HG02943 (cell line): ENCODE measurements around the gene GPR158.

Experiments
- ATAC-seq: cut with Tn5 transposase; IDR thresholded peaks from one replicate; pipeline ENCODE4 v1.9.1; 2021; ENCODE audit warnings: mild to moderate bottlenecking, low read depth, moderate library complexity; ENCODE audit not compliant: unreplicated experiment

The GPR158 gene

DNA sequence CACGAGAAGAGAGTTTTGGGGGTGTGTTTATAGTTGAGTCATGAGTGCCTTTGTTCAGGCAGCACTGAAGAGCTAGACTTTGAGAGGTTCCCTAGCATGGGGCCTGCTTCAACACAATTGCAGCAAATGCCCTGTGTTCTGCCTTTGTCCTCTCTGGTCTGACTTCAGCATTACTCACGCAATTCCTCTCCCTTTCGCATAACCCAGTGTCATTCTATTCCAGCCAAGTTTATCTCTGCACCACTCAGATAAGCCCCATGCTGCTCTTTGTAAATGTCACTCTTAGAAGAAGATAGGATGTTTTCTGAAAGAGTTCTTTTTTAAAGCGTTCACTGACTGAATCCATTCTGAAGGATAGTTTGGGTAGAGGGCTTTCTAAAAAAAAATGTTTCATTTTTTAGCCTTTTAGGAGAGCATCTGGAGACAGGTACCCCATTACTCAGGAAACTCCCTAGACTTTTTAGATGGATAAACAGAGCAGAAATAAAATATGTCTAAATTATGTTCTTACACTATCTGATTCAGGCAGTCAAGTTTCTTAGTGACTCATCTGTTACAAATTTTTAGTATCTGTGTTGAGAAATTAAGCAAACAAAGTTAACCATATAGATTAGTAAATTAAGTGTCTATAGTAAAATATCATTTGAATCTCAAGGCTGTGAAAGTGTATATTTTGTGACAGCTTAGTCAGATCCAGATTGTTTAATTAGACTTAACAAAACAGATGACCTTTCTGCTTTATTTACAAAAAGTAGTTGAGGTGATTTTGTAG lies 318.5 kb downstream of the GPR158 start:
- no peak for ATAC-seq

DNA sequence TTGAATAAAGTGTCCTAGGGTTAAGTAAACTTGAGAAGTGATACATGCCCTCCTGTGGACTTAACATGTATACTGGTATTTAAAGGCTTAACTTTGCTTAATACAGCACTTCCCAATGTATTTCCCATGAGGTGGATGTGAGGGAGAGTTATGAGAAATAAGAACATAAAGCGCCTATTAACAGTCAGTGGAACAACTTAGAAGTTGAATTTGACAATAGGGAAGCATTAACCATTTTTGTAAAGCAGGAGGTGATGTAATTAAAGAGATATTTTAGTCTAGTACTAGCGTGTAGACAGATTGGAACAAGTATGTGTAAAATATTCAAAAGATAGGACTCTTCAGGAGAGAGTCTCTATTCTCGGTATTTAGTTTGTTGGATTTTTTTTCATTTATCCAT lies 322.4 kb downstream of the GPR158 start:
- no peak for ATAC-seq

DNA sequence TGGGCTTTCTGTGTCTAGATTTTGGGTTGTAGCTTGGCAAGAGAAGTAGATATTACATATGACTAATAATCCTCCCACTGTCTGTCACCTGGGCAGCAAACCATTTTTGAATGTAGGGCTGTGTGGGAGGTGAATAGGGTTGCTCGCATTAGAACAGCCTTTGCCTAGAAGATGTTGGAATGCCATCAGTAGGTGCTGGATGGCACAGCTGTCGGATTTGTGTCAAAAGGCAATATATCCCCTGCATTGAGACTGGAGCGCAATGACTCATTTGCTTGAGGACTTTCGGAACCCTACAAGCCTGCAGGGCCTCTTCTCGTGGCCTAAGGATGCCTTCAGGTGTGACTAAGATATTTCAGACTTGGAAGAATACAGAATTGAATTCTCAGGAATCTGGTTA lies 323.8 kb downstream of the GPR158 start:
- ATAC-seq = no peak

- no peak for ATAC-seq
Measured at GRCh38 chr10:25501912-25502311, 327.1 kb downstream of the GPR158 start.

- no peak for ATAC-seq
Measured at GRCh38 chr10:25502453-25502852, 327.7 kb downstream of the GPR158 start.

DNA sequence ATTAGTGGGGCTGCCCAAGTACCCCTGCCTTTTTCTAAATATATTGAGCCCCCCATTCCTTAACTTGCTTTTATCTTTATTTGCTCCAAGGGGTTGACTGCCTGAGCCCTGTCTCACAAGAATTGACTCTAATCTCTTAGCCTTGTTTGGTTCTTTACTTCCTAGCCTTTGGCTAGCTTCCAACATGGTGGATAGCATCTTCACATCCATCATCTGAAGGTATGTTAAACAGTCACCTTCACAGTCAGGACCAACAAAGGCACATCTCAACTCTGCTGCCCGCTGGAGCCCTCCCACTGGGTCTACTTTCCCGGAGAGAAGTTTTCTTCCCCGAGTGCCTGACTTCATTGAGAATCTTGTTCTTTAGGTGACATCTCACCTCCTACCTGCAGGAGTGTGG lies 329.5 kb downstream of the GPR158 start:
- ATAC-seq = no peak

DNA sequence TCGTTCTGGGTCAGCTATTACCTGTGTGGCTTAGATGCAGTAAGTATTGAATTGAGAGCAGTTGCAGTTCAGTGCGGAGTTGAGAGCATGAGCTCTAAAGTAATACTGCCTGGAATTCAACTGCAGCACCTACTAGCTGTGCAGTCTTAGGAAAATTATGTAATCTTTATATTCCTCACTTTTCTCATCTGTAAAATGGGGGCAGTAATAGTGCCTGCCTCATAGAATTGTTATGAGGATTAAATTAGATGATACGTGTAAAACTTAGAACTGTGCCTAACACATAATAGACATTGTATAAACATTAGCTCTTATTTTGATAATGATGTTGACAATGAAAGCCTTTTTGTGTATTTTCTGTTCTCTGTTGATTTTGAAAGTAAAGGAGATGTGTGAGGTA lies 330.0 kb downstream of the GPR158 start:
- ATAC-seq = no peak

DNA sequence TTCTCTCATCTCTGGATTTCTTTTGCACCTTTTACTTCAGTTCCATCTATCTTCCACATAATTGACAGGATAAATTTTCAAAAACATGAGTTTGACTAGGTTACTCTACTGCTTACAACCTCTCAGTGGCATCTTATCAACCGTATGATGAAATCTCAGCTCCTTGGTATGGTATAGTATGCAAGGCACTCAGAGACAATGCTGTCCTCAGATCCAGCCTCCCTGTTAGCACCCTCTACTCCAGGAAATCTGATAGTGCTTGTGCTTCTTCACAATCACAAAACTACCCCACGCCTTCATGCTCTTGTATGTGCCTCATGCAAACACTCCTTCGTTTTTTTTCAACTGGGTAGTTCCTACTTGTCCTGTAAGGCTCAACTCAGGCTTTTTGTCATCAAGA lies 330.7 kb downstream of the GPR158 start:
- no peak for ATAC-seq

DNA sequence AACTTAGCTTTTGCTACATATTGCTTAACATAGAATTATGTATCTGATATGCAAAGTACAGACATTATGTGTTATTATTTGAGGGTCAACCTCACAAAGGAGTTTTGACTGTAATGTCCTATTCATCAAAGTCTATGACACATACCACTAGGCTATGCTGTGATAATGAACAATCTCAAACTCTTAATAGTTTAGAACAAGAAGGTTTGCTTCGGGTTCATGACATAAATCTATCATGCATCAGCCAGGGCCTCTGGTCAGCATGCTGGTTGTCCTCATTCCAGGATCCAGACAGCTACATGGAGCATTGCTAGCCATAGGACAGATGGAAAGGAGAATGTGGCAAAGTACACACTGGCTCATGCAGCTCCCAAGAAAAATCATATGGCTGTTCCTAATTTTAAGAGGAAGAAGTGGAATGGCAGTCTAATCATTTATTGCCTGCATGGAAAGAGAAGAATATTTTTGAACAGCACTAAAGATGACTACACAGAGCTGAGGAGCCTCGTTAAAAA lies 332.1 kb downstream of the GPR158 start:
- no peak for ATAC-seq

DNA sequence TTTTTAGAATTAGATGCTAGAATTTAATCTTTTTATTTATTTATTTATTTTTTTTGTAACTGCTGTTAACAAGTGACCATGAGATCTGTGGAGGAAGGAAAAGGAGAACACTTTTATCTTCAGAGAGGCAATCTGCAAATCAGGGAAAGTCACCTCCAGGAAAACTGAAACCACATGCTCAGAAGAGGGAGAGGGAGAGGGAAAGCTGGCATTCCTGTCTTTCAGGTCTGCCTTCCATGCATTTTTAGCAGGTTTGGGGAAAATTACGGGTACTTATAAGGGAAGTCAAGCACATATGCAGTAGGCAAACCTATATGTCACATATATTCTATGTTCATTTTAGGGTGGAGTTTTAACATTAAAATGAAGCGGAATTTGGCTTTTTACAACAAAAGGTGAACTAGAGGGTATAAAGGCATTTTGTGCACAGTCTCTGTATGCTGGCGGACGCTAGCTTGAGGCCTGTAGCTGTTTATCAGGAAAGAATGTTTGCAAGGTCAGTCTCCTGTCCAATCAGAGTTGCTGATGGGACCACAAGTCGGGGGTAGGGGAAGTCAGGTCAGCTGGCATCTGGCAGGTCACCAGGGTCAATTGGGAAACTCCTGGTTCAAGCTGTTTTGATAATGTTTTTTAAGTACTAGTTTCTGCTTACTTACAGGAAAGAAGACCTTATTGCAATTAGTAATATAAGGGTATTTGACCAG lies 333.5 kb downstream of the GPR158 start:
- no peak for ATAC-seq

DNA sequence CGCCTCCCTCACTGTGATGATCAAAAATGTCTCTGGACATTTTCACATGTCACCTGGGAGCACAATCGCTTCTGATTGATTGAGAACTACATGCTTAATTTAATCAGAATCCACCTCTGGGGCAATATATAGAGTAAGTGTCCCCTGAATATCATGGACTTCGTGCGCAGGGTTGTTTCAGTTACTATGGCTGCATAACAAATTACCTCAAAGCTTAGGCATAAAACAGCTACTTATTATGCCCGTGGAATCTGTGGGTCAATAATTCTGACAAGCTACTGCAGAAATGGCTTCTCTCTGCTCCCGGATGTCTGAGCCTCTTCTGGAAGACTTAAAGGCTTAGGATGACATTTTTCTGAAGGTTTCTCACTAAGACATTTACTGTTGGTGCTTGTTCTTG lies 334.4 kb downstream of the GPR158 start:
- ATAC-seq = no peak

DNA sequence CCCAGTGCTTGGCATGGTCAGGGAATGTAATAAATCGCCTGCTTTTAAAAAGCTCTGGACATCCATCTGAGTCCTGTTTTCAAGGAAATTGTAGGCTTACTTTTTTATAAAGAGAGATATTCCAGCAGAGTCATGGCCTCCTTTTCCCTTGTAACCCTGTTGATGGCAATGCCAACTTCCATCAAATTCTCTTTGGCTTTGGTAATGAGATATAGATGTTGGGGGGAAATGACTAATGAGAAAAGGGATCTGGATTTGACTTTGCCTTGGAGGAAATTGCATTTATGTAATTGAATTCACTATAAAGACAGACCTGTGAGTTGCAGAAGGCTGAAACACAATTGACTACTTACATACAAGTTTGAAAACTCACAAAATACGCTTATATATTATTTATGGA lies 347.5 kb downstream of the GPR158 start:
- no peak for ATAC-seq

- ATAC-seq = no peak
Measured at GRCh38 chr10:25522946-25523608, 348.3 kb downstream of the GPR158 start.

DNA sequence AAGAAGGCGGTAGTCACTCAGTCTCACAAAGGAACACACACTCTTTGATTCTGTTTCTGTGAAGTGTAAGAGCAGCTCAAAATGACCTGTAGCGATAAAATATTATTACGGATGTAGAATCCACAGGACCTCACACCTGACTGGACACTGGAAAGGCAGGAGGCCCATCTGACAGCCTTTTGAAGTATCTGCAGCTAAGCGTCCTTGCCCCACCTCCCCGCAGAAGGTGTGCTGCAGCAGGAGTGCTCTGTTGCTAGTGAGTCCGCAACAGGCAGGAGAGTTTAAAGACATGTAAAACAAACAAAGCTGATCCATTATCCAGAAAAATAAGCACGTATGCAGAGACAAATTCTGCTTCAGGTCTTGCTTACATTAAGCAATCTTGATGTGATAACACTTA lies 355.5 kb downstream of the GPR158 start:
- no peak for ATAC-seq

DNA sequence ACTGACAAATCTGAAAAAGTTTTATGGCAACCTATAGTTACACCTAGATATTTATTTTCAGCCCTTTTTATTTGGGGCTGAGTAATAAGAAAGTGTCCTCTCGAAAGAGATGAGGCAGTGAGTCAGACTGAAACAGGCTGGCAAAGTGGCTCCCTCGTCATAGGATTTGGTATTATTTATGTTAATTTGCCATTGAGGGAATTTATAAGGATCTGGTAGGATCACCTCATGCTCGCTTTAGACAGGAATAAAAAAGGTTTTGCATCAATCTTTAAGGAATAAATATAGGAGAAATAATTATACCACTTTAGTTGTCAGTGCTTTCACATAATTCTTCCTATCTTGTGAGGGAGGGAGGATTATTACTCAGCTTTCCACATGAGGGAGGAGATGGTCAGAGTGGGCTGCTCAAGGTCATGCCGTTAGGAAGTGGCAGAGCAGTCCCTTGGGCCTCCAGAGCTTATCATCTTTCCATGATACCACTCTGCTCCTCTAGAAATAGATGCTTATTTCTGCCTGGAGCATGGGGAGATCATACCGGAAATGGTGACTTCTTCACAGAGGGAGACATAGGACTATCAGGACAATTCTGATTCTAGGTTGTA lies 356.8 kb downstream of the GPR158 start:
- no peak for ATAC-seq

- no peak for ATAC-seq
Measured at GRCh38 chr10:25532213-25532612, 357.4 kb downstream of the GPR158 start.

- ATAC-seq = no peak
Measured at GRCh38 chr10:25536027-25536426, 361.2 kb downstream of the GPR158 start.

GRCh38 chr10:25547382-25547781 lies 372.6 kb downstream of the GPR158 start:
- no peak for ATAC-seq

DNA sequence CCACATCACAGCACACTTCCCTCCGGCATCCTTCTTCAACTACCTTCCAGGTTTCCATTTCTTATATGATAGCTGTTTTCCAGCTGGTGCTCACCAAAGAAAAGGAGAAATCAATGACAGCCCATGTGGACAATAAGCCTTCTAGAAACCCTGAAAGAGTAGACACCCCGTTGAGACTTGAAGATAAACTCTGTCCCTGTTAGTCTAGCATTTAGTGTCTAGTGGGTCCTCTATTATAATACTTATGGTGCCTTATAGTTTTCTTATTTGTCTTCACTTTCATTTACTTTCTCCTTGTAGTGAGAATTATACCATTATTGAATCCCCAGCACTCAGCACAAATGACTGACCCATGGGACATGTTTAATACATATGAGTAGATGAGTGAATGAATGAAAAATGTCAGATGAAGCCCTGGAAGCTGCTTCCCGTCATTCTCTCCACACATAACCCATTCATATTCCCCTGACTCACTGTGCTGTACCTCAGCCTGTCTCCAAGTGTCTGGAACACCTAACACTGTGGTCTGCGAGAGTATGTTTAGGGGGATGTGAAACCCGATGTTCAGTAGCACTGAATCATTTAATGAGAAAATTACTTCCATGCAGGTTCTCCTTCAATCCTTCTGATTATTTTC lies 377.6 kb downstream of the GPR158 start:
- no peak for ATAC-seq

DNA sequence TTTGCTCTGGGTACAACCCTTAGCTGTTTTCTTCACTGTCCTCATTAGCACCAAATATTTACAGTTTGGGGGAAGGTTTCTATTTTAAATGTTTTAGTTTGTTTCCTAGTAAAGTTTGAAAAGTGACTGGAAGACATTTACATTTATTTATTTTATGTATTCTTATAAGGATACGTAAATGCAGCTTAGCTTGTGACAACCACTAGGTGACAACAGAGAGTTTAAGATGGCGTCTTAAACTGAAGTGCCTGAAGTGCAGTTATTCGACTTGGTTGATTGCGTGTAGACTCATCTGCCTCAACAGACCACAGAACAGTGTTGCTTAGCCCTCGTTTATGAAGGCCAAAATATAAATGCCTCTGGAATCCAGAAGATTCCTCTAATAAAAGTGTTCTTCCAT lies 381.1 kb downstream of the GPR158 start:
- no peak for ATAC-seq

- ATAC-seq = no peak
Measured at GRCh38 chr10:25556457-25556856, 381.7 kb downstream of the GPR158 start.
